ENCODE data around the gene OTC. TPM values are rescaled to one million over a fixed set of nuclear protein-coding genes. Genes with fewer than 3 reads are reported as not detected.

The OTC gene
- total RNA-seq (not detected in 2 replicates), polyA plus RNA-seq (not detected in 2 replicates), polyA minus RNA-seq (not detected in 2 replicates)
- total RNA-seq (2013): not detected

DNA sequence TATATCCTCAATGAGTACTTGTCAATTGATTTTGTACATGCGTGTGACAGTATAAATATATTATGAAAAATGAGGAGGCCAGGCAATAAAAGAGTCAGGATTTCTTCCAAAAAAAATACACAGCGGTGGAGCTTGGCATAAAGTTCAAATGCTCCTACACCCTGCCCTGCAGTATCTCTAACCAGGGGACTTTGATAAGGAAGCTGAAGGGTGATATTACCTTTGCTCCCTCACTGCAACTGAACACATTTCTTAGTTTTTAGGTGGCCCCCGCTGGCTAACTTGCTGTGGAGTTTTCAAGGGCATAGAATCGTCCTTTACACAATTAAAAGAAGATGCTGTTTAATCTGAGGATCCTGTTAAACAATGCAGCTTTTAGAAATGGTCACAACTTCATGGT, at the start of gene OTC:
OTC (plus strand) TSS at position 243 of the 400 bp plus-strand sequence; CDS start at position 336, 93 bp downstream.
- CTCF ChIA-PET: no interaction called here

DNA sequence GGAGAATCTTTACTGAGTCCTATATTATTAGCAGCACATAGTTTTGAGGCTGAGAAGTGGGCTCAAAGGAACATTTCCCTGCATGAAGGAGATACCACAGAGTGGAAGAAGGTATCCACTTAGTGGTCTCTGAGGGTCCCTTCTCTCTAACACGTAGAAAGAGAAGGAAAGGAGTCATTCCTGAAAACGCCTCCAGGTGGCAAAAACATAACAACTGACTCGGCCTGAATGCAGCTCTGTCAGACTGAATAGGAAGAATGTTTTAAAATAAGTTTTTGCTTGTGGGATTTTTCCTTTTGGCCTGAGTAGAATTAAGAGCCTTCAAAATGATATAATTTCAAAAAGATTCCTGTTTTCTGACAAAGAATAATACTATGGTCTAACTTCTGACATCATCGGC, 48.4 kb upstream of the OTC start:
- no CpG with 5 or more reads among the region's 4 CpGs for WGBS (ENCODE audit: insufficient coverage)
- Mint-ChIP-seq H3K27me3 (no peaks in the 10 kb centered on the region), H3K4me1 (no peaks in the 10 kb centered on the region), H3K4me3 (no peak overlapping the region), H3K9me3 (ENCODE audit: insufficient read depth) (no peaks in the 10 kb centered on the region), H3K27ac (no peak overlapping the region)
- Histone ChIP-seq H3K36me3 (replicated peaks in 1 of 2; ENCODE audit: control extremely low read depth in 1 of 2, control insufficient read depth in 1 of 2, extremely low read depth in 1 of 2, insufficient read depth in 2 of 2, low read length in 1 of 2) (no peaks in the 10 kb centered on the region), H3K9me3 (ENCODE audit: control extremely low read depth in 1 of 3, control insufficient read depth in 2 of 3, insufficient read depth in 1 of 3, low read length in 2 of 3) (no peaks in the 10 kb centered on the region), H3K27ac (ENCODE audit: low read length in 2 of 2) (no peak overlapping the region), H3K4me1 (ENCODE audit: control insufficient read depth in 2 of 2, insufficient read depth in 2 of 2, low read length in 2 of 2) (no peaks in the 10 kb centered on the region), H3K4me3 (ENCODE audit: control extremely low read depth in 1 of 5, extremely low read depth in 1 of 5, insufficient read depth in 1 of 5, low read depth in 2 of 5, low read length in 4 of 5) (no peak overlapping the region), H3K9ac (ENCODE audit: low read length) (no peak overlapping the region), H3K4me2 (replicated peaks; ENCODE audit: low read depth, low read length, poor library complexity, severe bottlenecking) (no peak overlapping the region), H4K20me1 (ENCODE audit: control insufficient read depth, insufficient read depth, low read length, poor library complexity, severe bottlenecking) (no peaks in the 10 kb centered on the region), H3K27me3 (replicated peaks in 1 of 4; ENCODE audit: control extremely low read depth in 1 of 4, control insufficient read depth in 3 of 4, insufficient read depth in 4 of 4, low read length in 3 of 4) (no peaks in the 10 kb centered on the region), H3K79me2 (ENCODE audit: control insufficient read depth, insufficient read depth, low read length) (no peaks in the 10 kb centered on the region), H2AFZ (ENCODE audit: insufficient read depth, low read depth, low read length, poor library complexity, severe bottlenecking) (no peak overlapping the region)
- ATAC-seq (ENCODE audit: low read depth) (no peak), DNase-seq (no peak)
- ChIA-PET POLR2A (no interaction called here), CTCF (no interaction called here)
- intact Hi-C loops (cut with micrococcal nuclease): no loop called here
- TF ChIP-seq CTCF (IDR thresholded peaks at IDR 0.05): no peak

More for the DNA sequence above, at the start of gene OTC:
- Histone ChIP-seq H3K4me3 (ENCODE audit: control extremely low read depth in 1 of 5, extremely low read depth in 1 of 5, insufficient read depth in 1 of 5, low read depth in 2 of 5, low read length in 4 of 5) (no peak within 1 kb of the TSS), H3K9ac (ENCODE audit: low read length) (no peak within 1 kb of the TSS), H3K36me3 (replicated peaks in 1 of 2; ENCODE audit: control extremely low read depth in 1 of 2, control insufficient read depth in 1 of 2, extremely low read depth in 1 of 2, insufficient read depth in 2 of 2, low read length in 1 of 2) (no peaks in the 10 kb centered on the region), H3K27me3 (replicated peaks in 1 of 4; ENCODE audit: control extremely low read depth in 1 of 4, control insufficient read depth in 3 of 4, insufficient read depth in 4 of 4, low read length in 3 of 4) (no peaks in the 10 kb centered on the region), H3K9me3 (ENCODE audit: control extremely low read depth in 1 of 3, control insufficient read depth in 2 of 3, insufficient read depth in 1 of 3, low read length in 2 of 3) (no peaks in the 10 kb centered on the region), H3K27ac (ENCODE audit: low read length in 2 of 2) (no peak within 1 kb of the TSS), H3K79me2 (ENCODE audit: control insufficient read depth, insufficient read depth, low read length) (no peaks in the 10 kb centered on the region), H3K4me2 (replicated peaks; ENCODE audit: low read depth, low read length, poor library complexity, severe bottlenecking) (no peak within 1 kb of the TSS), H2AFZ (ENCODE audit: insufficient read depth, low read depth, low read length, poor library complexity, severe bottlenecking) (no peak within 1 kb of the TSS), H4K20me1 (ENCODE audit: control insufficient read depth, insufficient read depth, low read length, poor library complexity, severe bottlenecking) (no peaks in the 10 kb centered on the region), H3K4me1 (ENCODE audit: control insufficient read depth in 2 of 2, insufficient read depth in 2 of 2, low read length in 2 of 2) (no peaks in the 10 kb centered on the region)
- WGBS (ENCODE audit: insufficient coverage): 80% methylated on average over 1 of the region's 4 CpGs
- ATAC-seq (ENCODE audit: low read depth) (no peak), DNase-seq (no peak)
- H3K4me1 Mint-ChIP-seq: no peaks in the 10 kb centered on the region
- intact Hi-C loops (cut with micrococcal nuclease): no loop called here
- no peaks in the 10 kb centered on the region for H3K9me3 Mint-ChIP-seq (ENCODE audit: insufficient read depth)
- H3K27me3 Mint-ChIP-seq: peaks cover 10% of the 10 kb centered on the region
- no peak within 1 kb of the TSS for H3K27ac Mint-ChIP-seq
- no peak for TF ChIP-seq CTCF (IDR thresholded peaks at IDR 0.05)
- TF ChIP-seq EZH2 (IDR thresholded peaks at IDR 0.05; ENCODE audit: borderline replicate concordance, insufficient read depth, low read depth, low read length, poor library complexity, severe bottlenecking): no peak
- H3K4me3 Mint-ChIP-seq: no peak within 1 kb of the TSS
- POLR2A ChIA-PET: no interaction called here

All from B cell (primary cell).